Thoracic aorta (tissue), 2 donors: ENCODE results near the gene CUX1. TPM values are rescaled to one million over a fixed set of nuclear protein-coding genes. Genes with fewer than 3 reads are reported as not detected.
"Not testable (repeated sequence)": the region's sequence is repeated elsewhere in the genome, so short reads cannot be mapped to it uniquely, and the experiment has no call there.

ENCODE experiments used
- ATAC-seq: fragments of 150-250 bp; one replicate; pipeline ENCODE4 v1.8.0; 2017; ENCODE audit warnings: low read depth; ENCODE audit not compliant: insufficient number of reproducible peaks, low FRiP score
- DNase-seq: peaks from one replicate; pipeline ENCODE4 v3.0.0-alpha.2; 2020; ENCODE audit warnings: low spot score
- H3K27ac ChIP-seq, 2 donors: fragments of 200-600 bp; sonication (generic); 1 replicate in 1 of 2; 2 replicates in 1 of 2; pipeline ENCODE4 v1.5.1; 2016; ENCODE audit warnings: mild to moderate bottlenecking in 2 of 2, moderate library complexity in 2 of 2
- H3K27me3 ChIP-seq: fragments of 200-600 bp; sonication (generic); replicated peaks from 2 replicates; pipeline ENCODE4 v1.6.0; 2016; ENCODE audit warnings: mild to moderate bottlenecking; ENCODE audit not compliant: insufficient read depth
- H3K36me3 ChIP-seq: fragments of 200-600 bp; sonication (generic); one replicate; pipeline ENCODE4 v1.5.1; 2016
- H3K4me1 ChIP-seq, 2 donors: fragments of 200-600 bp; sonication (generic); 1 replicate in 1 of 2; 2 replicates in 1 of 2; pipeline versions ENCODE4 v1.5.1 to v1.6.0; 2016; ENCODE audit warnings: low read depth in 2 of 2, mild to moderate bottlenecking in 1 of 2; ENCODE audit not compliant: control insufficient read depth in 1 of 2
- H3K4me3 ChIP-seq: fragments of 200-600 bp; sonication (generic); 2 replicates; pipeline ENCODE4 v1.5.1; 2016; ENCODE audit warnings: mild to moderate bottlenecking
- H3K9me3 ChIP-seq: fragments of 200-600 bp; sonication (generic); 2 replicates; pipeline ENCODE4 v1.5.1; 2016
- total RNA-seq, 2 donors: library from RNA; depleted of rRNA; stranded (reverse); fragments of >200 nt; gene quantifications; one replicate each; pipeline versions ENCODE4 v1.1.0 to v1.2.3, GENCODE V29; 2016
- TF ChIP-seq, protein P1 (sequence below): fragments of 200-600 bp; sonication (generic); IDR thresholded peaks from one replicate; pipeline ENCODE4 v1.5.1; 2019; ENCODE audit warnings: antibody characterized with exemption

CUX1 gene
- total RNA-seq, 2 donors from 2014 or later = 85.0 to 179 TPM

DNA sequence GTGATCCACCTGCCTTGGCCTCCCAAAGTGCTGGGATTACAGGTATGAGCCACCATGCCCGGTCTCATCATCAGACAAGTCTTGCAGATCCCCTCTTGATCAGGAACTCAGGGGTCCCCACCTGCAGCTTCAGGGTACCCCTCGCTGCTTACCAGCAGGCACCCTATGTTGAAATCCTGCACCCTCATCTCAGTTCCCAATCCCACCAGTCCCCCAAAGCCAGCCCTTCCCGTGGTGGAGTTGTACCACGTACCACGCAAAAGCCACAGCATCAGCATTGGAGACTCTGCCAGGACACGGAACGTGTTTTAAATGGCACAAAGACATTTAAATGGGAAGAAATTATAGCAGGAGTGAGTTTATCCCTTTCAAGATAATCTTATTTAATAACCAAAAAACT lies 202.0 kb downstream of the CUX1 start:
- ATAC-seq = no peak
- no peak for DNase-seq
- H3K27ac ChIP-seq = no peak overlapping the region
- no peaks in the 10 kb centered on the region for H3K36me3 ChIP-seq
- no peak overlapping the region for H3K4me3 ChIP-seq
- TF ChIP-seq, protein P1, sequence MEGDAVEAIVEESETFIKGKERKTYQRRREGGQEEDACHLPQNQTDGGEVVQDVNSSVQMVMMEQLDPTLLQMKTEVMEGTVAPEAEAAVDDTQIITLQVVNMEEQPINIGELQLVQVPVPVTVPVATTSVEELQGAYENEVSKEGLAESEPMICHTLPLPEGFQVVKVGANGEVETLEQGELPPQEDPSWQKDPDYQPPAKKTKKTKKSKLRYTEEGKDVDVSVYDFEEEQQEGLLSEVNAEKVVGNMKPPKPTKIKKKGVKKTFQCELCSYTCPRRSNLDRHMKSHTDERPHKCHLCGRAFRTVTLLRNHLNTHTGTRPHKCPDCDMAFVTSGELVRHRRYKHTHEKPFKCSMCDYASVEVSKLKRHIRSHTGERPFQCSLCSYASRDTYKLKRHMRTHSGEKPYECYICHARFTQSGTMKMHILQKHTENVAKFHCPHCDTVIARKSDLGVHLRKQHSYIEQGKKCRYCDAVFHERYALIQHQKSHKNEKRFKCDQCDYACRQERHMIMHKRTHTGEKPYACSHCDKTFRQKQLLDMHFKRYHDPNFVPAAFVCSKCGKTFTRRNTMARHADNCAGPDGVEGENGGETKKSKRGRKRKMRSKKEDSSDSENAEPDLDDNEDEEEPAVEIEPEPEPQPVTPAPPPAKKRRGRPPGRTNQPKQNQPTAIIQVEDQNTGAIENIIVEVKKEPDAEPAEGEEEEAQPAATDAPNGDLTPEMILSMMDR = no peak
- no peaks in the 10 kb centered on the region for H3K27me3 ChIP-seq
- H3K4me1 ChIP-seq = peaks cover 0 to 9% of the 10 kb centered on the region in 2 donors
- no peaks in the 10 kb centered on the region for H3K9me3 ChIP-seq

DNA sequence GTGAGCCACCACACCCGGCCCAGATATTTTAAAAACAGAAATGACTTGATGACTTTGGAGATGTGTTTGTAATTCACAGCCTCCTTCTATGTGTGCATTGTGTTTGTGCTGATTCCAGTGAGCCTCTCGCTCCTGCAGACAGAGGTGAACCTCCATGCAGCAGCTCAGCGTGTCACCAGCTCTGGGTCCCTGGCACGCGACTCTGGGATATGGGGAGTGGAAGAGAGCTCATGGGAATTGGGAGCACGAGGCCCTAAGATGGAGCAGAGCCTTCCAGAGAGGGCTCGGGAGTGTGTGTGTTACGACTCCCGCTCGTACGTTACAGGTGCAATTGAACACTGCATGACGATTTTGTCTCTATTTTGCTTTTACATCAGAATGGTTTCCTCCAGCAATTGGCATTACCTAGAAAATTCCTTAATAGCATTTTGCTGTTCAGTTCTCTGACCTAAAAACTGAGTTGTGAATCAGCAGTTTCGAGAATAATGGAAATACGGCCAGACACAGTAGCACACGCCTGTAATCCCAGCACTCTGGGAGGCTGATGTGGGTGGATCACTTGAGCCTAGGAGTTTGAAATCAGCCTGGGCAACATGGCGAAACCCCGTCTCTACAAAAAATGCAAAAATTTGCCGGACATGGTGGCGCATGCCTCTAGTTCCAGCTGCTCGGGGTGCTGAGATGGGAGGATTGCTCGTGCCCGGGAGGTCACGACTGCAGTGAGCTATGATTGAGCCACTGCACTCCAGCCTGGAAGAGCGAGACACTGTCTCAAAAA lies 204.6 kb downstream of the CUX1 start:
- H3K4me1 ChIP-seq = peaks cover 0 to 9% of the 10 kb centered on the region in 2 donors
- no peak overlapping the region for H3K4me3 ChIP-seq
- TF ChIP-seq, protein P1 = no peak
- no peaks in the 10 kb centered on the region for H3K27me3 ChIP-seq
- H3K27ac ChIP-seq = no peak overlapping the region
- H3K9me3 ChIP-seq = no peaks in the 10 kb centered on the region
- no peaks in the 10 kb centered on the region for H3K36me3 ChIP-seq
- DNase-seq = no peak
- no peak for ATAC-seq

DNA sequence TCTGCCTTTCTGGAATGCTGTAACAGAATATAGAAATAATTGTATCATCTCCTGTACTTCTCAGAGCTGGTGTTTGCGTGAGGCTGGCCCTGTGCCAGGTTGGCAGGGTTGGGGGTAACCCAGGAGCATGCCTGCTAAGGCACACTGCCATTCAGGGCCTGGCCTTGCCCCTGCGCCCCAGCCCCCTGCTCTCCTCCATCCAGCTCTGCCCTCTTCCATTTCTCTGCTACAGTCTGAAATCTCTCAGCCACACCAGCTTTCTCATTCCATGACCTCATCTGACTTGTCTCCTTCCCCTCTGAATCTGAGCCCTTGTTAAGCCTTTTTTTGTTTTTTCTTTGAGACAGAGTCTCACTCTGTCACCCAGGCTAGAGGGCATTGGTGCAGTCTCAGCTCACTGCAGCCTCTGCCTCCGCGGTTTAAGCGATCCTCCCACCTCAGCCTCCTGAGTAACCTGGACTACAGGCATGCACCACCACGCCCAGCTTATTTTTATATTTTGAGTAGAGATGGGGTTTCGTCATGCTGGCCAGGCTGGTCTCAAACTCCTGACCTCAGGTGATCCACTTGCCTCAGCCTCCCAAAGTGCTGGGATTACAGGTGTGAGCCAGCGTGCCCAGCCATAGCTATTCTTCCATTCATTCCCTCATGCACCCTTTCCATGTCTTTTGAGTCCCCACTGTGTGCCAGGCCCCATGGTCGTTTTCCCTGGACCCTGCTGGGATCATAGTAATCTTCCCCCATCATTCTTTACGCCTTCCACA lies 206.8 kb downstream of the CUX1 start:
- H3K4me3 ChIP-seq = no peak overlapping the region
- DNase-seq (no peak), ATAC-seq (no peak)
- H3K9me3 ChIP-seq = no peaks in the 10 kb centered on the region
- TF ChIP-seq, protein P1 = no peak
- H3K36me3 ChIP-seq = no peaks in the 10 kb centered on the region
- H3K27me3 ChIP-seq = no peaks in the 10 kb centered on the region
- peaks cover 0 to 9% of the 10 kb centered on the region in 2 donors for H3K4me1 ChIP-seq
- H3K27ac ChIP-seq = no peak overlapping the region

DNA sequence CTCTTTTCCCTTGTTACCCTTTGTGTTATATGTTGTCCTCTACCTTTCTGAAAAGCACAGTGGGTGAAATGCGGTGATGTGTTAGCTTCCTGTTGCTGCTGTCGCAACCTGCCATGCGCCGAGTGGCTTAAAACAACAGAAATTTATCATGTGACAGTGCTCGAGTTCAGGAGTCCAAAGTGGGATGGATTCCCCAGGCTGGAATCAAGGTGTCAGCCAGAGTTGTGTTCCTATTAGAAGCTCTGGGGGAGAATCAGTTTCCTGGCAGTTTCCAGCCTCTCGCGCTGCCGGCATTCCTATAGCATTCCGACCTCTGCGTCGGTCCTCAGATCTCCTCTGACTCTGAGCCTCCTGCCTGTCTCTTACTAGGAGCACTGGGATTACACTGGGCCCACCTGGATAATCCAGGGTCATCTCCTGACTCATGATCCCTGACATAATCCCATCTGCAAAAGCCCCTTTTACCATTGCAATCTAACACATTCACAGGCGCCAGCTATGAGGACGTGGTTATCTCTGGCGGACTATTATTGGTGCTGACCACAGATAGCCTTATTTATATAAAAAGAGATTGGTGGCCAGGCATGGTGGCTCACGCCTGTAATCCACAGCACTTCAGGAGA lies 207.5 kb downstream of the CUX1 start:
- Histone ChIP-seq H3K4me1 (peaks cover 0 to 9% of the 10 kb centered on the region in 2 donors), H3K27ac (no peak overlapping the region), H3K27me3 (no peaks in the 10 kb centered on the region), H3K9me3 (no peaks in the 10 kb centered on the region), H3K36me3 (no peaks in the 10 kb centered on the region), H3K4me3 (no peak overlapping the region)
- TF ChIP-seq, protein P1 = no peak
- DNase-seq = no peak
- no peak for ATAC-seq

DNA sequence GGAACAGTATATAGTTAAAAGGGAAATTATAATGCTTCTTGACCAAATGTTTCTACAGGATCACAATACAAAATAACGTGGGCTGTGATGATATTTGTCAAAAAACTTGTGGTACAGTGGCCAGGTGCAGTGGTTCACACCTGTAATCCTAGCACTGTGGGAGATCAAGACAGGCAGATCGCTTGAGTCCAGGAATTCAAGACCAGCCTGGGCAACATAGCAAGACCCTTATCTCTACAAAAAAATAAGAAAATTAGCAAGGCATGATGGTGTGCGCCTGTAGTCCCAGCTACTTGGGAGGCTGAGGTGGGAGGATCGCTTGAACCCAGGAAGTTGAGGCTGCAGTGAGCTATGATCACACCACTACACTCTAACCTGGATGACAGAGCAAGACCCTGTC lies 208.4 kb downstream of the CUX1 start:
- not testable (repeated sequence) for H3K4me1 ChIP-seq, H3K4me3 ChIP-seq, ATAC-seq, H3K27me3 ChIP-seq, H3K9me3 ChIP-seq, H3K36me3 ChIP-seq, H3K27ac ChIP-seq, DNase-seq
